ENCODE data around the gene LELP1.
"Not testable (repeated sequence)": the region's sequence is repeated elsewhere in the genome, so short reads cannot be mapped to it uniquely, and the experiment has no call there.

LELP1 gene

GRCh38 chr1:153229076-153229829 is 26.0 kb downstream of the LELP1 start:
- not testable (repeated sequence) for ATAC-seq

GRCh38 chr1:153231363-153231762 is 28.1 kb downstream of the LELP1 start:
- no peak for ATAC-seq

- ATAC-seq: no peak
Measured at GRCh38 chr1:153231785-153232184, 28.6 kb downstream of the LELP1 start.

- no peak for ATAC-seq
Measured at GRCh38 chr1:153232553-153232952, 29.3 kb downstream of the LELP1 start.

GRCh38 chr1:153233448-153233847 is 30.2 kb downstream of the LELP1 start:
- no peak for ATAC-seq

DNA sequence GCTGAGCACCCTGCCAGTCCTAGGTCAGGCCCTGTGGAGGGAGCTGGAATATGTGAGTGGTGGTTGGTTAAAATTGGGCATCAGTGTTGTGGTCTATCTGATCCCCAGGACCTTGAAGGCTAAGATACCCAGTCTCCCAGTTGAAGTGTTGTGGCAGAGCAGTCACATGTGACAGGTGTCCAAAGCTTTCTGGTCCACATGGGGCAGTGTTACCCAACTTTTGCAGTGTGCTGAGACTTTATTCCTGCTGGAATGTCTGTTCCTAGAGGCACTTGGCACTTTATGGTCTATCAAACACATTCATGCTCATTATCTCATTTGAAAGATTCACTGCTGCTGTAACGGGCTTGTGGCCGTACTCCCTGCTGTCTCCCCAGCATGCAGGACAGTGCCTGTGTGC is 35.3 kb downstream of the LELP1 start:
- no peak for ATAC-seq

GRCh38 chr1:153242160-153242559 is 38.9 kb downstream of the LELP1 start:
- ATAC-seq: no peak

- no peak for ATAC-seq
Measured at GRCh38 chr1:153245466-153245865, 42.2 kb downstream of the LELP1 start.

DNA sequence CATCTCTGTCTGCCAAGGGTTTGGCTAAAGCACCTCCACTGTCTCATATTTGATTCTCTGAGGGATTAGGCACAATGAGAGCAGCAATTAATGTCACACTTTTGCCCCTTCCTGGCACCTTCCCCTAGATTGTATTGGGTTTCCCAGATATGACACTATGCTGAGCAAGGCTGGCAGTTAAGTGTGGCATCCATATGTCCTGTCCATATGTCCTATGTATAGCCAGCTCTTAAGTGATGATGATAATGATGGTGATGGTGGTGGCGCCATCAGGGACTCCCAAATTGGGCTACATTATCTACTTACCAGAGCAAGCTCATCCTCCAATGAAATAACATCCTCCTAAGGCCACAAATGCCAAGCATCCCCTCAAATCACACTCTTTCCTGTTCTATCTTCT is 42.8 kb downstream of the LELP1 start:
- no peak for ATAC-seq

DNA sequence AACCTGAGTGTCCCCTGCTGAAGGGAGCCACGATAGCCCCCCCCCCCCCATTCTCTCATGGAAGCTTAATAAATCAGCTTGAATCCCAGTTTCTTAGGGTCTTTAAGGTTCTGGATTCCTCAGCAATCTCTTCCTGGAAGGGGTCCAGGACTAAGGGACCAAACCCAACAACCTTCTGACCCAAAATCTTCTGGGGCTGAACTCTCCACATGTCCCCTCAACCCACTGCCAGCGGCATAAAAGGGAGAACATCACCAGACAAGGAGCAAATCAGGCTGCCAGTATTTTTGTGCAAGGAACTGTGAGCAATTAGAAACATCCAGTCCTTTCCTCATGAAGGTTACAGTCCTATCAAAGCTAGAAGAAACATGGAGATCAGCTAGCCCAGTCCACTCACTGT is 43.6 kb downstream of the LELP1 start:
- ATAC-seq: no peak

- ATAC-seq: no peak
Measured at GRCh38 chr1:153248176-153248879, 45.1 kb downstream of the LELP1 start.

GRCh38 chr1:153250166-153250565 is 46.9 kb downstream of the LELP1 start:
- ATAC-seq: no peak

DNA sequence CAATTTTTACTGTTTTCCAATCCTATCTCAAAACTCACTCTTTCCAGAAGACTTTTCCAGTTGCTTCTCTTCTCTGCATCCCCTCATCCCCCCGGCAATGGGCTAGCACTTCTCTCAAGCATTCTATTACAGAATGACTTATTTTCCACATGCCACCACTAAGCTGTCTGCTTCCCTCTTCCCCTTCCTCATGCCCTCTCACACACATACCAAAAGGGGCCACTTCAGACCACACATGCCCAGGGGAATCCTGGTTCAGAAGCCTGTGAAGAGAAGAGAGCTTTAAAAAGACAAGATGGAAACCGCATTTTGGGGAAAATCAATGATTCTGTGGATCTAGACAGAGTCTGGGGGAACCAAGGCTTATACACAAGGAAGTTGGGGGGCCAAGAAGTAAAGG is 47.9 kb downstream of the LELP1 start:
- no peak for ATAC-seq

GRCh38 chr1:153251562-153251961 is 48.3 kb downstream of the LELP1 start:
- no peak for ATAC-seq

- ATAC-seq: no peak
Measured at GRCh38 chr1:153251988-153252387, 48.8 kb downstream of the LELP1 start.

DNA sequence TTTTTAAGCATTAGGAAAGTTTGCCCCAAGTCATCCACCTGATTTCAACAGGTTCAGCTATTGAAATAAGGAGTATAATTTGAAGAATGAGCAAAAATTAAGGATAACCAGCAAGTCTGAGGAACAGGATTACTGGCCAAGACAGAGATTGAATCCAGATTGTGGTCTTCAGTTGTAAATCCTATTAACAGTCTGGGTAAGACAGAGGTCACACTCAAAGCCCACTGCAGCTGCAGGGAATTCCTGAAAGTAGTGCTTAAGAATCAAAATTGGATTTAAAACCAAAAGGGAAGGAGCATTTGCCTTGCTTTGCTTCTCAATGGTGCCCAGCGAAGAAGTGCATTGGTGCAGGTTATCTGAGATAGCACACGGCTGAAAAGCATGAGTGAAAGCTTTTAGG is 49.8 kb downstream of the LELP1 start:
- no peak for ATAC-seq

DNA sequence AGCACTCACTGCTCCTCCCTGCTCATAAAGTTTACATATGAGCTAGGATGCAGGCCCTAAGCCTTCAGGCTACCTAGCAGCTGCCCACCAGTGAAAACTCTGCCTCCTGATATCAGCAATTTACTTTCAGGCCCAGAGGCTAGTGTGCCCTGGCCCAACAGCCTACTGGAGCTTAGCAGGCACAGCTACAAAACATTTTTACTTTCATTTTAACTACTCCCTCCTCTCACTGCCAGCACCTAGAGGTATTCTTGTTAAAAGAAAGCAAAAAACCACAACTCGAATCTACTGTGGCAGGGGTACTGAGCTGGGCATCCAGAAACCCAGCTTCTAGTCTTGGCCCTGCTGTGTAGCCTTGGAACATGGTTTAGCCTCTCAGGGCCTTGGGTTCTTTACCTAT is 50.5 kb downstream of the LELP1 start:
- ATAC-seq: no peak
